HG03280 (cell line): ENCODE results near the gene OR13J1.
"Not testable (repeated sequence)": the region's sequence is repeated elsewhere in the genome, so short reads cannot be mapped to it uniquely, and the experiment has no call there.

Experiments
- ATAC-seq: cut with Tn5 transposase; IDR thresholded peaks from one replicate; pipeline ENCODE4 v1.9.1; 2021; ENCODE audit warnings: mild to moderate bottlenecking, moderate library complexity; ENCODE audit not compliant: unreplicated experiment

The OR13J1 gene, protein sequence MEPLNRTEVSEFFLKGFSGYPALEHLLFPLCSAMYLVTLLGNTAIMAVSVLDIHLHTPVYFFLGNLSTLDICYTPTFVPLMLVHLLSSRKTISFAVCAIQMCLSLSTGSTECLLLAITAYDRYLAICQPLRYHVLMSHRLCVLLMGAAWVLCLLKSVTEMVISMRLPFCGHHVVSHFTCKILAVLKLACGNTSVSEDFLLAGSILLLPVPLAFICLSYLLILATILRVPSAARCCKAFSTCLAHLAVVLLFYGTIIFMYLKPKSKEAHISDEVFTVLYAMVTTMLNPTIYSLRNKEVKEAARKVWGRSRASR

DNA sequence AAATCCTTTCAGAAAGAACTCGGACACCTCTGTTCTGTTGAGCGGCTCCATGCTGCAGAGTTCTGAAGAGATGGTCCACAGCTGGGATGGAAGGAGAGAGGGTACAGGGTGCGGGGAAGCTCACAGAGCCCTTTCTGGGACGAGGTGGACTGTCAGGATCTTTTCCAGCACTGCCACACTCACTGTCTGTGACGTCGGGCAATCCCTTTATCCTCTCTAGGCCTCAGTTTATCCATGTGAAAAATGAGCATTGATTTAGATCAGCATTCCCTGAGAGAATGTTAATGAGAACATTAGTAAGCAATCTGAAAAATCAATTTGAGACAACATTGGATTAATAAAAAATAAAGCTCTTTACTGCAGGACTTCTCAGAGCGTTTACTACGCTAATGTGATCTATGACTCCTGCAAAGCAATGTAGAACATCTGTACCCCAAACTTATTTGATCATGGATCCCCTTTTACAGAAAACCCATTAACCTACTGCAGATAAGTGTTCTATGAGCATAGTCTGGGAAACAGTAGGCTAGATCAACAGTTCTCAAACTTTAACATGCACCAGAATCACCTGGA lies at the start of gene OR13J1:
TSS of gene OR13J1 (minus strand) at position 51 of the 573 bp plus-strand sequence. CDS start at position 51, 0 bp downstream.
- no peak for ATAC-seq

DNA sequence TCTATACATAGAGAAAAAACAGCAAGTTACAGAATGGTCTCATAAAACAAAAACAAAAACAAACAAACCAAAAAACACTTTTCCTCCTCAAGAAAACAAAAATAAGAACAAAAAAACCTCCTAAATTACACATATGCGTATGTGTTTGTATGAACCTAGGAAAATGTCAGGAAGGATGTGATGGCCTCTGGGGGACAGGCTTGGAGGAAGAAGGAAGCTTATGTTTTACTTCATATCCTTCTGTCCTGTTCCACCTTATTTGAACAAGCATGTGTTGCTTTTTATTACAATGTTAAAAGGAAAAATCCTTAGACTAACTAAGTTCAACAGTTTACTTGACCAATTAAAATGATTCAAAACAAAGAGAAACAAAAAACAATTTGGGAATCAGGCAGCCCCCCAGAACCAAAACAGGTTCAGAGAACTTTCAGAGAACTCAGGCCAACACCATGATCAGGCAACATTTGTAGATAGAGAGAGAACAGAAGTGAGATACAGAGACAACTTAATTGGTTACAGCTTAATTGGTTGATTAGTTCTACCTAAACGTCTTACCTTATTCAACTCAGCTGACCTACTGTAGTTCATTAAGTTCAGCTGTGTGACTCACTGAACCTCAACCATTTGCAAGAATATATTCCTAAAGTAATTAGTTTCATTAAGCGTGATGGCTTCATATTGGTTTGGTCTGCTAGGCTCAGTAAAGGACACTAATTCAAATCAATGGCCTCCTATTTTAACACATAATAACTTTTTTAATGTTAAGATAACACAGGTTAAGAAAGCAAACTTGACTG lies 49.2 kb upstream of the OR13J1 start:
- ATAC-seq: no peak

DNA sequence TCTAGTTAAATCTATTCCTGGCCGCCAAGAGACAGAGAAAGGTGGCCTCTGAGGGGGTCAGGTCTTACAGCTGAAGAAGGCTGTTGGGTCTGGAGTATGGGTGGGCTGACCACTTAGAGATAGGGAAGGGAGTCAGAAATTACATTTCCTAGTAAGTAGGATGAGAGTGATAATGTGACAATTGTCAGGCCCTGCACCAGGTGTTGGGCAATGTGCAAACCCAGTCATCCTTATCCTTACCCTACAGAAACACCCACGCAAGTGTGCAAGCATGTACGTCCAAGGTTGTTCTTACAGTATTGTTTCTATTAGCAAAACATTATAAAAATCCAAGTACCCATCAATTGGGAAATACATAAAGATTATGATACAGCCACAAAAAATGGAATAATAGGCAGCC lies 48.6 kb upstream of the OR13J1 start:
- no peak for ATAC-seq

DNA sequence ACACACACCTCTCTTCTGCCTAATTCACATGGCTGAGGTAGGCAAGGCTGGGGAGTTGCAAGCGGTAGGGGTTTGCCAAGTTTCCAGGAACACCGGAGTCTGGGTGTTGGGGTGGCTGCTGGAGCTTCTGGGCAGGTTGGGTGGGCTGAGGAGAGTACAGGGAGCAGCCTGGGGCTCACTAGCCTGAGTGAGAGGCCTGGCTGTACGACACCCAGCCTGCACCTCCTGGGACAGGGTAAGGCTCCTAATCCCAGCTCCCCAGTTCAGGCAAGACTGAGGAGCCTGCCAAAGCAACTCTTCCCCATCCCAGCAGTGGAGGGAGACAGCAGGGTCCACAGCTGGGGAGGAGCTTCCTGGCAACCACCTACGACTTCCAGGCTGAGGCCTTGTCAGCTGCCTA lies 47.1 kb upstream of the OR13J1 start:
- ATAC-seq: no peak

DNA sequence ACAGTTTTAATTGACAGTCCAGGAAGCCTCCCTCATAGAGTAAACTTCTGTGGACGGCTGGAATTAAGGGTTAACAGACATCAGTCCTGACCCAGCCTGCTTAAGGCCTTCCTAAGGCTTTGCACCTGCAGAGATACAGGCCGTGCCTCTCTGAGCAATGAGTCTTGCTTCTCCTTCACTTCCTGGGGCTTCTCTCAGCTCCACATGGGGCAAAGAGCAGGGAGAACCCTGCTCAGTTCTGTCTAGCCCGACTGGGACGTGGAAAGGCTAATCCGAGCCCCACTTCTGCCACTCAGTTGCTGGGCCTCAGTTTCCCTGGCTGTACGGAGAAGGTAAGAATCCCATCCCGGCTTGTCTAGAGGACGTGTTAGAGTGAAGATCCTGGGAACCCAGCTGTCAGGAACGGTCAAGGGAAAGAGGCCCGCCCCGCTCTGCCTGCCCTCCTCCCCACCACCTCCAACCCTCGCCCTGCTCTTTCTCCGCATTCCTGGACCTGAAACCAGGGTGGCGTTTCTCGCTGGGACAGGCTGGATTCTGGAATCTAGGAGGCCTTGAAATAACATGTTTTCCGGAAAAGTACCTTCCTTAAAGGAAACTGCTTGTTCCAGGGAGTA lies 45.6 kb upstream of the OR13J1 start:
- ATAC-seq: no peak

DNA sequence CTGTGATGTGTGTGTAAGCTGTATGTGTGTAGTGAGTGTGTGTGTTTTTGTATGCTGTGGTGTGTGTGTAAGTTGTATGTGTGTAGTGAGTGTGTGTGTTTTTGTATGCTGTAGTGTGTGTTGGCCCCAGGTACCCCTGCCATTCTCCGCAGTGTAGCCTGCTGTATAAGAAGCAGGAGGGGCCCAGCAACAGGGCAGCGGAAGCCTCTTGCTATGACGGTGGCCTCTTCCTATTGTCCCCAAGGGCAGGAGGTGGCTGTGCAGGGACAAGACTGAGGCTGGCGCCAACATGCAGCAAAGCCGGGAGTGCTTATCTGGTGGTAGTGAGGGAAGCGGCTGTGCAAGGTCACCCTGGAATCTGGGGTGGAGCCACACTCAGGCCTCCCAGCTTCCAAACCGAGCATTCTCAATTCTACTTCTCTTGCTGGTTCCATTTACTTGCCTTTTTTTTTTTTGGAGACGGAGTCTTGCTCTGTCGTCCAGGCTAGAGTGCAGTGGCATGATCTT lies 44.2 kb upstream of the OR13J1 start:
- ATAC-seq: no peak

DNA sequence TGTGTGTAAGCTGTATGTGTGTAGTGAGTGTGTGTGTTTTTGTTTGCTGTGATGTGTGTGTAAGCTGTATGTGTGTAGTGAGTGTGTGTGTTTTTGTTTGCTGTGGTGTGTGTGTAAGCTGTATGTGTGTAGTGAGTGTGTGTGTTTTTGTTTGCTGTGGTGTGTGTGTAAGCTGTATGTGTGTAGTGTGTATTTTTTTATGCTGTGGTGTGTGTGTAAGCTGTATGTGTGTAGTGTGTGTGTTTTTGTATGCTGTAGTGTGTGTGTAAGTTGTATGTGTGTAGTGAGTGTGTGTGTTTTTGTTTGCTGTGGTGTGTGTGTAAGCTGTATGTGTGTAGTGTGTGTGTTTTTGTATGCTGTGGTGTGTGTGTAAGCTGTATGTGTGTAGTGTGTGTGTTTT lies 43.2 kb upstream of the OR13J1 start:
- ATAC-seq: not testable (repeated sequence)

DNA sequence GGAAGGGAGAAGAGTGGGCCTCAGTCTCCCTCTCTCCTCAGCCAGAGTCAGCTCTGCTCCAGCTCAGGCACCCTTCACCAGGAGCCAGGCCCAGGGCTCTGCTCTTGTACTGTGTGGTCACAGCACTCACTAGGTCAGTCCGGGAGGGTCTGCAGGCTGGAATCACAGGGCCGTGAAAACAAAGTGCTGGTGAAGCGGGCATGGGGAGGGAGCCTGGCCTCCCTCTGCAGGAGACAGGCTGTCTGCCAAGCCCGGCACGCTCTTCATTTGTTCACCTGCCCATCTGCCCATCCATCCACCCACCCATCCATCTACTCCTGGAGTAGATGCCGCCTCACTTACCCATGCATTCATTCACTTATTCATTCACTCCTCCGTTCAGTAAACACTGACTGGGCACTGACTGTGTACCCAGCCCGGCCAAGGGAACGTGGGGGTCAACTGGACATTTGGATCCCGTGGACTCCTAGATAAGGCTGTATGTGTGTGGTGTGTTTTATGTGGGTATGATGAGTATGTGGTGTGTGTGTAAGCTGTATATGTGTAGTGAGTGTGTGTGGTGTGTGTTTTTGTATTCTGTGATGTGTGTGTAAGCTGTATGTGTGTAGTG lies 42.7 kb upstream of the OR13J1 start:
- ATAC-seq: no peak

DNA sequence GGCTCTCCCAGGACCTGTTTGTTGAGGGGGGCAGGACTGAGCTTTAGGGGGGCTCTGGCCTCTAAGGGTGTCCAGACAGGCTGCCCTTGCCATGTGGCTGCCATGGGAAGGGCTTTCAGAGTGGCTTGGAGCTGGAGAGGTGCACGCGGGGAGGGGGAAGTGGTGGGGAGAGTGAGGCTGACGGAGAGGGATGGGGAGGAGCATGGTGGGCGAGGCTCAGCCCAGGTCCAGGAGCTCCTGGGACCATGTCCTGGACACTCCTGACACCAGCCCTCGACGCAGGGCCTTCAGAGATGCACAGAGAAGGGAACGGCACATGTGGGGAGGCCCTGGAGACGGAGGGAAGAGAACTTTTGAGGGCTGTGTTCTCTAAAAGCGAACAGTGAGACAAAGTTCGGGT lies 41.5 kb upstream of the OR13J1 start:
- ATAC-seq: no peak

DNA sequence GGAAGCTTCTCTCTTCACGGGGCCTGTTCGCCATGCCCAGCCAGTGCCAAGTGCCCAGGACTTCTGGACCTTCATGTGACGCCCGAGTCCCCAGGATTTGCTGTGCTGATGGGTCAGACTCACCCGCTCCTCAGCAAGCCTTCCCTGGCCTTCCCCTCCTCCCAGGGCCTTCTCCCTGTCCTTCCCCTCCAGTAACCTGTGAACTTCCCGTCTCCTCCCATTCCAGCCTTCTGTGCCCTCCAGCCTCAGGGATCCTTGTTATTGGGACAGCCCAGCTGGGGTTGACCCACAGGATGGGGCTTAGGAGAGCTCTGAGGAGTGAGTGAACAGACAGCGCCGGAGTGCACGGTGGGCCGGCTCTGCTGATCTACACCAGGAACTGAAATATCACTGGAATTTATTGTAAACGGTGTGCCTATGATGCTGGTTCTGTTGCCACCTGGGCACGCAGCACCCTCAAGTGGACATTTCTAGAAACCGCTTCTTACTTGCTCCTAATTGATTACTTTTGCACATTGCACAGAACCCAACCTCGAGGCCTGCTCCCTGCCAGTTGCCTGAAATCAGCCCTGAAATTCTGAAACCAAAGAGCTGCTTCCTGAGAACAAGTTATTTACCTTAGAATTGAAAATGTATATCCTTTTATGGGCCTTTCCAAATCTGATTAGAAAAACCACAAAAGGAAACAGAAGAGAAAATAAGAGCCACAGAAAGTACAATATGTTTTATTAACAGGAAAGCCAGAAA lies 40.6 kb upstream of the OR13J1 start:
- ATAC-seq: no peak

DNA sequence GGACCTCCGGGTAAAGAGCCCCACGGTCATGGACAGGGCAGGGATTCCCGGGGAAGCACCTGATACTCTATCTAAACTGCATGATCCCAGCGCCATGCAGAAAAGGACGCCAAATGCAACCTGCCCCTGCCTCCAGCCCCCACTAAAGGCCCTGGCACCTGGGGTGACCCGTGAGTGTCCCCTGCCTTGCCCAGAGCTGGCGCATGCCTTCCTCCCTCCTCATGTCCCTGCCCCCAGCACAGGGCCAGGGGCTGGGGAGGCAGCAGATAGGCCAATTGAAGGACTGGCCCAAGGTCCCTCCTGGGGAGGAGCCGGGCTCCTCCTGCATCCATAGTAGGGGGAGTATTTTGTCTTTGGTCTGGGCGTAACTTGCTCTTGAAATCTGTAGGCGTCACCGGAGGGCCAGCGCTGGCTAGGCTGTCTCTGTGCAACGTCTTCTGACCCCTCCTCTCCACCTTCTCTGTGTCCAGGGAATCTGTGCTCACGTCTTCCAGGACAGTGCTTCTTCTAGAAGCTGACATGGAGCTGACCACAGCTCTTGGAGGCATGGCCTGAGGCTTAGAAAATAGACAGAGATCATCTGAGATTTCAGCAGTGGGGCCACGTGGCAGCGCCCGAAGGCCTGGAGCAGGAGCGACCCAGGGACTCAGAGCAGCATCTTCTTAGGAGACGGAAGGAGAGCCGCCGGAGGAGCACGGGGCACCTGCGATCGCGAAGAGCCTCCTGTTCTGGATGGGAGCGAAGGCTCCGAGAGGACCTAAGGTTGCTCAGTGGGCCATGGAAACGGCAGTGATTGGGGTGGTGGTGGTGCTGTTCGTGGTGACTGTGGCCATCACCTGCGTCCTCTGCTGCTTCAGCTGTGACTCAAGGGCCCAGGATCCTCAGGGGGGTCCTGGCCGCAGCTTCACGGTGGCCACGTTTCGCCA lies 39.7 kb upstream of the OR13J1 start:
- ATAC-seq: no peak

DNA sequence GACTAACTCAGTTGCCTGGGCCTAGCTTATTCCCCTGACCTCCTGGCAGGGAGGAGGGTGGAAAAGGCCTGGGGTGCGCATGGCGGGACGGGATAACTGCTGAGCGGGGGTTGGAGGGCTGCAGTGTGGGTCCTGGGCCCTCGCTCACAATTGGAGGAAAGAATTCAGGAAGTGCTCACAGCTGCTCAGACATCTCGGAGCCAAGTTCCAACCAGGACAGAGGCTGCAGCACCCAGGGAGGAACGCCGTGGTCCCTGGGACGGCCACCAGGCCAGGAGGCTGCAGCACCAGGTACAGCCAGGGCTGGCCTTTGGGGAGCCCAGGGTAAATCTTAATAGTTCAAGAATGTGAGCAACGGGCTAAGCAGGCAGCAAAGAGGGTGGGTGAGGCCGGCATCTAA lies 39.1 kb upstream of the OR13J1 start, which contains the start of gene SPAAR:
TSS of gene SPAAR (plus strand) at position 217 of the 400 bp plus-strand sequence. CDS start 974 bp downstream, outside the sequence.
- ATAC-seq: no peak

DNA sequence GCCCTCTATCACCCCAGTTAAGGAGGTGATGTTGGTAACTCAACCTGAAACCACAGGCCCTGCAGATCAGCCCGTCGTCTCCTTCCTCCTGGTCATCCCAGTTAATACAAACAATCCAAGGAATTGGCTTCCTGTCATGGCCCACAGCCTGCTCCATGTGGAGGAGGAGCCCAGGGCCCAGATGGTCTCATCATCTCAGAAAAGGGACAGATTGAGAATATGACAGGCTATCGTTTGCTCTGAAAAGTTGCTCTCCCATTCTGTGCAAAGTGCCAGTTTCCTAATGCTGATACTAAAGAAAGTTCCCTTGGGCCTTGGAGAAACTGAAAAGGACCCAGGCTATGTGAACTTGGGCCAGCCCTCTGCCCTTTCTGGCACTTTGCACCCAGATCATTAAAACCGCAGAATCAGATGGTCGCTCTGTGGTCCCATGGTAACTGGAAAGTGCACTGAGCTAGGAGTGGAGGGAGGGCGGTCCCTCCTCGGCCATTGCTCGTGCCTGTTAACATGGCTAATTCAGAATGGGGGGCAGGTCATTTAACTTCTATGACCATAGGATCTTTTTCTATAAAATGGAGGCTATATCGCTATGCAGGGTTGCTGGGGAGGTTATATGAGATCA lies 38.4 kb upstream of the OR13J1 start:
- no peak for ATAC-seq

DNA sequence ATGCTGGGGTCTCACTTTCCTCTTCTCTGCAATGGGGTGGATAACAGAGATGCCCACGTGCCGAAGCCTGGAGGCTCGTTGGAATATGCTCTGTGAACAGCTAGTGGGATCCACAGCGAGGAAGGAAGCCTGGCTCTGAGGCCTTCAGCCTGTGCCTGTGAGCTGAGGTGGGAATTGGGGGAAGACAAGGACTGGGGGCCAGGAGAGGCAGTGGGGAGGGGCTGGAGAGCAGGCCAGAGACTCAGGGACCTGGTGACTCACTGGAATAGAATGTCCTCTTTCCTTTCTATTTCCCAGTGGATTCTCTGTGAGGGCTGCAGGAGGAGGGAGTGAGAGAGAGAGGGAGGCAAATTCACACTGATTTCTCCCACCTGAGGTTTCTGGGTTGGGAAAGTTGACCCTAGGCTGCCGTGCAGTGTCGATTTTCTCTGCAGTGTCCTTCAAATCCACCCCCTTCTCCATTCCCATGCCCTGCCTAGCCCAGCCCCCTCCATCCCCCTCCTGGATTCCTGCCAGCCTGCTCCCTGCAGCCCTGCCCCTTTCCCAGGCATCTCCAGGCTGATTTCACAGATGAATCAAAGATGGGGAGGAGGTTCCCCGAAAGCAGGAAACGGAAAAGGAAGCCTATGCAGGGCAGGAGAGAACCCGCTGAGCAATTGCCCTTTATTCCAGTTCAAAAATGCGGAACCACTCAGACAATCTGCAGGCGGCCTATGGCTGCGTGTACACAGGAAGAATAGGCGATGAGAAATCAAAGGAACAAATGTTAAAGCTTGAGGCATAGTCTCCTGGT lies 37.7 kb upstream of the OR13J1 start:
- ATAC-seq: no peak

DNA sequence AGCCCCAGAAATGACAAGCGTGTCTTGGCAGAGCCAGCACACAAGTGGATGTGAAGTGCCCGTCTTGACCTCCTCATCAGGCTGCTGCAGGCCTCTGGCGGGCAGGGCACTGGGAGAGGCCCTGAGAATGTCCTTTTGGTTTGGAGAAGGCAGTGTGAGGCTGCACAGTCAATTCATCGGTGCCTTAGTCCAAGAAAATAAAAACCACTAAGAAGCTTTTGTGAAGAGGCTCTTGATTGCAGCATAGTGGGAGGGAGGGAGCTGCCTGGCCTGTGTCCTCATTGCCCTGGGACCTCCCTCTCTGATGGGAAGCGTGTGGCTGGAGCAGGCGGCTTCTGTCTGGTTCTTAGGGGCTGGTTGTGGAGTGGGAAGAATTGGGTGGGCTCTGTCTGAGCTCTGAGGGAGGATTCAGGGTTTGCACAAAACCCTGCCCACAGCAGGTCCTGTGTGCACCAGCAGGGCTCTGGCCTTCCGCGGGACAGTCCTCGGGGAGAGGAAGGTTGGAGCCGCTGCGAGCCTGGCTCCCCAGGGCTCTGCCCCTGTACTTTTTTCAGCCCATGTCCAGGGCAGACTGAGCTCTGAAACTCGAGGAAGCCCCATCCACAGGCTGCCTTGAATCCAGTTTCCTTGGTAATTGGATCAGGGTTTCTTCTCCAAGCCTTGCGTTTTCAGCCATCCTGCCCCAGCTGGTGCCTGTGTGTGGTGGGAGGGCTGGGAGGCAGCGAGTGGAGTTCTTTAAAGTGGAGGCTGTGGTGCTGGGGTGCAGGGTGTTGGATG lies 36.9 kb upstream of the OR13J1 start:
- ATAC-seq: no peak

DNA sequence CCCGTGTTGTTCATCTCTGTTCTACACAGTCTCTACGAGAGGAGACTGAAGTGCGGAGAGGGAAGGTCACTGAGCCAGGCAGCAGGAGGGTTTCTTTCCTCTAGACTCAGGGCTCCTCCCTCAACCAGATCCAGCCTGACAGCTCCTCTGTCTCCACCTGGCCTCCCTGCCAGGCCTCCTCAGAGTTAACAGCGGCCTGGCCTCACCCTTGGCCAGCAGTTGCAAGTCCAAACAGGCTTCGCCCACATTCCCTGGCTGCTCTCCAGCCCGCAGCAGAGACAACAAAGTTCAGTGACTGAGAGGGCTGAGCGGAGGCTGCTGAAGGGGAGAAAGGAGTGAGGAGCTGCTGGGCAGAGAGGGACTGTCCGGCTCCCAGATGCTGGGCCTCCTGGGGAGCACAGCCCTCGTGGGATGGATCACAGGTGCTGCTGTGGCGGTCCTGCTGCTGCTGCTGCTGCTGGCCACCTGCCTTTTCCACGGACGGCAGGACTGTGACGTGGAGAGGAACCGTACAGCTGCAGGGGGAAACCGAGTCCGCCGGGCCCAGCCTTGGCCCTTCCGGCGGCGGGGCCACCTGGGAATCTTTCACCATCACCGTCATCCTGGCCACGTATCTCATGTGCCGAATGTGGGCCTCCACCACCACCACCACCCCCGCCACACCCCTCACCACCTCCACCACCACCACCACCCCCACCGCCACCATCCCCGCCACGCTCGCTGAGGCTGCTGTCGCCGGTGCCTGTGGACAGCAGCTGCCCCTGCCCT lies 35.9 kb upstream of the OR13J1 start, which contains the start of gene HRCT1:
TSS of gene HRCT1 (plus strand) at position 291 of the 768 bp plus-strand sequence. CDS start at position 377, 86 bp downstream.
- no peak for ATAC-seq
